ENCODE results near the gene UBQLN4. TPM values are rescaled to one million over a fixed set of nuclear protein-coding genes. Genes with fewer than 3 reads are reported as not detected.

The UBQLN4 gene
- 9.9 and 12.3 TPM in 2 replicates for total RNA-seq

DNA sequence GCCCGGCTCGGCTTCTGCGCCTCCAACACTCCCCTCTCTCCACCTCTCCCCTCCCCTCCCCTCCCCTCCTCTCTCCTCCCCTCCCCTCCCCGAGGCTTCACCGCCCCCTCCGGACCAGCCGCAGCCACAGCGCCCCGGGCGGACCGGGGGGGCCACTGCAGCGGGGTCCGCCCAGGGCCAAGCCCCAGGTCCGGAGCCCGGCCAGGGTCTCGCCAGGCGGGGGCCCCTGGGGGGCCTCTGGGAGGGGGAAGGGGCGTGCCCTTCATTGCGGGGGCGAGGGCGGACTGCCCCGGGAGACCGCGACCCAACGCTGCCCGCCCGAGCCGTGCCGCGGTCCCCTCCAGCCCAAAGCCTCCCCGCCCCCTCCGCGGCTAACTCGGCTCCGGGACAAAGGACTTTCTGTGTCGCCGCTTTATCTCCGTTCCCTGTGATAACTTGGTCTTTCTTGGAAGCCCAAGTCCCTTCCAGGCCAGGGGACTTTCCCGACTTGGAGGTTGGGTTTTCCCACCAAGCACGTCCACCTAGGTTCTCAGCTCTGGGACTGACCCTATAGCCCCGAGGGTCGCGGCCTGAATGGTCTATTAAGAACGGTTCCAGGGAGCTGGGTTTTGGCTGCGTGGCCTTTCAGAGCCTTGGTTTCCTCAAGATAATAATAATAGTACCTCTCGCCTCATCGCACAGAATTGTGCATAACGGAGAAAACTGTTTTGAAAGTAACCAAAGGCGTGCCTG is at the start of gene UBQLN4:
TSS of gene UBQLN4 (minus strand) at position 31 of the 732 bp plus-strand sequence. CDS start 97 bp downstream, outside the sequence.

DNA sequence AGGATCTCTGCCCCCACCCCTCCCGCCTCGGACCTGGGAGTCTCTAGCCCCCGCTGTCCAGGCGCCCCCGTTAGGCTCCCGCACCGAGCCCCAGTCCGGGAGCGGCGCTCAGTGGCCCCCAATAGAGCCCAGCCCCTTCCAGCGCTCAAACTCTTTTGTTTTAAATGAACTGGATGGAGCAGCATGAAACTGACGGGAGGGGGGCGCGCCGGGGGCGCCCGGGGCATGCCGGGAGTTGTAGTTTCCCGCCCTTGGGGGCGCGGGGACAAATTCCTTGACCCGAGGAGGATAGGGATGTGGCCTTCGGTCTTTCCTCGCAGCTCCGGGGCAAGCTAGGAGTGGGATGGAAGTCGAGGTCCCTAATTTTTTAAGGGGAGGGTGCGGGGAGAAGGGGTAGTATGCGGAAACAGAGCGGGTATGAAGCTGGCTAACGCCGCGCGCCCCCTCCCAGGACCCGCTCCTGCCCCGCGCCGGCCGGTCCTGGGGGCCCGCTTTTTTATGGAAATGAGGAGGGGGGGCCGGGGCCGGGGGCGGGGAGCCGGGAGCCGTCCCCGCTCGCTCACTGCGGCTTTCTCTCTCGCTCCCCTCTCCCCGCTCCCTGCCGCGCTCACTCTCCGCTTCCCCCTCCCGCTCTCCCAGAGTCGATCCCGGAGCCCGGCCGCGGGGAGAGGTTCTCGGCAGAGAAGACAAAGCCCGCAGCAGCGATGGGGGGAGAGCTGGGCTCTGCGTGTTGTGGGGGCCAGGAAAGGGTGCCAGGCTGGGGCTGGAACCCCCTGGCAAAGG is 28.9 kb upstream of the UBQLN4 start, which contains the start of gene MEX3A:
TSS of gene MEX3A (minus strand) at position 157 of the 783 bp plus-strand sequence. CDS start 467 bp downstream, outside the sequence.

DNA sequence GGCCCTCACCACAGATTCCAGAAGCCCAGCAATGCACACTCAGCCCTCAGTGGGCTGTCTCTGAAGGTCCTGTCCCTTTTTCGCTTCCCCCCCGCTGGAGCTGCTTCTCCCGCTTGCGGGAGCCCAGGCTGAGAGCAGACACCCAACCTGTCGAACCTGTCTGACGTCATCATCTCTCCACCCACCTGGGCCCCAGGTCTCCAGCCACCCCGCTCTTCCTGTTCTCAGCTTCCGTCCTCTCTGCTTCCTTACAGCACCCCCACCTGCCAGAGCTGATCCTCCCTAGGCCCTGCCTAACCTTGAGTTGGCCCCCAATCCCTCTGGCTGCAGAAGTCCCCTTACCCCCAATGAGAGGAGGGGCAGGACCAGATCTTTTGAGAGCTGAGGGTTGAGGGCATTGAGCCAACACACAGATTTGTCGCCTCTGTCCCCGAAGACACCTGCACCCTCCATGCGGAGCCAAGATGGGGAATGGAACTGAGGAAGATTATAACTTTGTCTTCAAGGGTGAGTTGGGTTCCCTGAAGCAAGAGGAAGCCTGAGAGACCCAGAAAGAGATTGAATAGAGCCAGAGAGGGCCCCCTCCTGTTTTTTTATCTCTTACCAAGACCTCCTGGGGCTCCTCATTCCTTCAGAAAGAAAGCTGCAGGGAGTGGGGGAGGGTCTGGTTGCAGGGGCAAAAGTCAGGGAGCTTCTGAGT is 7.5 kb upstream of the UBQLN4 start, which contains the start of gene RAB25:
TSS of gene RAB25 (plus strand) at position 224 of the 700 bp plus-strand sequence. CDS start at position 465, 241 bp downstream.

DNA sequence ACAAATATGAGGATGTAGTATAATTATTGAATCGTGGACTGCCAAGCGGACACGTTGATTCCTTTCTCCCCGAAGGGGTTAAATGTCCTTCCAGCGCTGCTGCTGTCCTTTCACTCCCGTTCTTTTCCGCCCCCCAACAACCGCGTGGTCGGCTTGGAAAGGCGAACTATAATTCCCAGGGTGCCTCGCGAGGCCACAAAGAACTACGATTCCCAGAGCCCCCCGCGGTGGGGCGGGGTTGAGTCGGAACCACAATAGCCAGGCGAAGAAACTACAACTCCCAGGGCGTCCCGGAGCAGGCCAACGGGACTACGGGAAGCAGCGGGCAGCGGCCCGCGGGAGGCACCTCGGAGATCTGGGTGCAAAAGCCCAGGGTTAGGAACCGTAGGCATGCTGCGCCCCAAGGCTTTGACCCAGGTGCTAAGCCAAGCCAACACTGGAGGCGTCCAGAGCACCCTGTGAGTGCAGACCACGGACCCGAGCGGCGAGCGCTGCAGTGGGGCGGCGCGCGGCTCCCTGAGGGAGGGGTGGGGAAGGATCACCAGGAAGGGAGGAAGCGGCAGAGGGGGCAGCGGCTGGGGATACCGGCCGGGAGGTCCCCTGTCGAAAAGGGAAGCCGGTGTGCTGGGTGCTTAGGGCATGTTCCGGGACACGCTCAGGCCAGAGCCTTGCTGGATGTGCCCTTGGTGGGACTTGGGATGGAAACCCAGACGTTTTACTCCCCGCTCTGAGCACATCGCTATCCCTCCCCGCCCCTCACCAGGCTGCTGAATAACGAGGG is 1.1 kb upstream of the UBQLN4 start, which contains the start of gene LAMTOR2:
TSS of gene LAMTOR2 (plus strand) at position 283 of the 781 bp plus-strand sequence. CDS start at position 391, 108 bp downstream.

DNA sequence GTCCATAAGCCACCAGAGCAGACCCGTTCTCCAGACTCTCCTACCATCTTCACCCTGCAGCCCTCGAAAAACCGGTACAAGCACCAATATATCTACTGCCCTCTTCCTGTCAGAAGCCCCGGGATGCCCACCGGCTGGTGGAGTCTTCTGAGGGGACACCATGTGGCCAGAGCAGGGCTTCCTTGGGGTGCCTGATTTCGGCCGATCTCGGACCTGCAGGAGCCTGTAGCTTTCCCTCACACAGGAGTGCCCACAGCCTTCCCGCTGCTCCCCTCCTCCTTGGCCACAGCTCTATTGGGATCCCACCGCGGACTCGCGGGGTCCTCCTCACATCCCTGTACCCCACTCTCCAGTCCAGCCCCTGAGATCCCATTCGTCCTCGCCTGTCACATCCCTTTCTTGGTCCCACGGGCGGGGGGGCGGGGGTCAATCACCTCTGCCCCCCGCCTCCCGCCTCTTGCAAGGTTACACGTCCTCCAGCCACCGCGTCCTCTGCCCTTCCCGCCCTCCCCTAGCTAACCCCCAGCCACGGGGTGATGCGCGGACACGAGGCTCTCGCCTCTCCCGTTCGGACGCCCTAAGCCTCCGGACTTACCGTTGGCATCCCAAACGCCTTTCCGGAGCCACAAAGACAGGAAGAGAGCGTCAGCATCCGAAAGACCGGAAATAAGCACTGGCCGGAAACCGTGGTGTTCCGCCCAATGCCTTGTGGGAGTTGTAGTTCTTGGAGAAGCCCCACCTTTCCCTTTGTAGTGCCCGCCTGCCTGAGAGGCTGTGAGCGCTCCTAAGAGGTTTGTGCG is 33.1 kb downstream of the UBQLN4 start, which contains the start of gene SSR2:
TSS of gene SSR2 (minus strand) at position 659 of the 800 bp plus-strand sequence. CDS start 784 bp downstream, outside the sequence.

Other genes with a start within 250 kb of the UBQLN4 start
- 44.4 and 44.8 TPM in 2 replicates for gene GON4L, start 196.6 kb downstream of the UBQLN4 start, total RNA-seq
- 38.2 and 45.9 TPM in 2 replicates for gene SYT11, start 194.2 kb downstream of the UBQLN4 start, total RNA-seq
- gene RIT1, start 142.4 kb downstream of the UBQLN4 start, total RNA-seq: 38.8 and 42.3 TPM in 2 replicates
- 24.6 and 29.1 TPM in 2 replicates for gene KHDC4, start 119.4 kb downstream of the UBQLN4 start, total RNA-seq
- not detected in 2 replicates for gene RXFP4, start 112.2 kb downstream of the UBQLN4 start, total RNA-seq
- 97.5 and 117 TPM in 2 replicates for gene ARHGEF2, start 75.3 kb downstream of the UBQLN4 start, total RNA-seq
- gene SSR2, start 32.8 kb downstream of the UBQLN4 start, total RNA-seq: 513 and 533 TPM in 2 replicates
- 35.1 and 35.9 TPM in 2 replicates for gene LAMTOR2, start 984 bp upstream of the UBQLN4 start, total RNA-seq
- 0.13 TPM in 1 of 2 replicates, not detected in the other for gene RAB25, start 7.4 kb upstream of the UBQLN4 start, total RNA-seq
- 0.91 and 1.1 TPM in 2 replicates for gene MEX3A, start 28.7 kb upstream of the UBQLN4 start, total RNA-seq
- gene LMNA, start 60.9 kb upstream of the UBQLN4 start, total RNA-seq: 866 and 1,017 TPM in 2 replicates
- 2.5 and 2.9 TPM in 2 replicates for gene SEMA4A, start 99.8 kb upstream of the UBQLN4 start, total RNA-seq
- gene SLC25A44, start 140.3 kb upstream of the UBQLN4 start, total RNA-seq: 11.0 and 15.3 TPM in 2 replicates
- gene PMF1, start 159.2 kb upstream of the UBQLN4 start, total RNA-seq: 27.6 and 32.4 TPM in 2 replicates
- gene BGLAP, start 188.4 kb upstream of the UBQLN4 start, total RNA-seq: 0.32 TPM in 1 of 2 replicates, not detected in the other
- 0.26 and 0.43 TPM in 2 replicates for gene PAQR6, start 194.3 kb upstream of the UBQLN4 start, total RNA-seq
- gene SMG5, start 229.0 kb upstream of the UBQLN4 start, total RNA-seq: 31.4 and 37.4 TPM in 2 replicates
- gene TMEM79, start 230.5 kb upstream of the UBQLN4 start, total RNA-seq: 0.91 and 1.2 TPM in 2 replicates
- gene GLMP, start 241.9 kb upstream of the UBQLN4 start, total RNA-seq: 79.1 and 92.9 TPM in 2 replicates
- gene VHLL, start 245.5 kb upstream of the UBQLN4 start, total RNA-seq: 0.22 TPM in 1 of 2 replicates, not detected in the other

All from articular chondrocyte of knee joint (primary cell).